K562 (cell line): ENCODE data around the gene ITGB5. TPM values are rescaled to one million over a fixed set of nuclear protein-coding genes. Genes with fewer than 3 reads are reported as not detected.

Experiments
- ATAC-seq: fragments of 200-7000 bp; cut with Tn5 transposase; 3 replicates; pipeline ENCODE4 v1.9.1; 2020; ENCODE audit warnings: moderate library complexity
- BruUV-seq: library from RNA; stranded (reverse); fragments of 400-500 nt; replicated peaks from 2 replicates; lab custom pipeline; 2021; lab: Mats Ljungman, UMichigan
- CTCF ChIA-PET: fragments of 300-600 bp; formaldehyde crosslinking; extraction: SDS; loops from one replicate; lab custom pipeline; 2021; ENCODE audit warnings: low intra/inter-chr PET ratio; lab: Yijun Ruan, JAX
- POLR2A ChIA-PET: fragments of 300-600, 350-650 bp; sonication (Branson Sonifier 250); formaldehyde crosslinking; extraction: SDS; loops from one replicate; lab custom pipeline; 2021; ENCODE audit warnings: antibody characterized with exemption, inconsistent platforms; lab: Yijun Ruan, JAX
- DNase-seq, 4 experiments: peaks; one replicate each; pipeline versions ENCODE4 v3.0.0 to v3.0.0-alpha.2; 2011 to 2018; ENCODE audit warnings: low spot score in 3 of 4, mixed read lengths in 3 of 4; ENCODE audit errors: extremely low read depth in 1 of 4
- FAIRE-seq: peaks from 2 replicates; lab custom pipeline; 2011; peaks lifted over from hg19 to GRCh38; lab: Jason Lieb, UNC
- H2AFZ ChIP-seq: 2 replicates; pipeline ENCODE4 v1.6.0; 2011; ENCODE audit warnings: low read depth, low read length, control low read depth, inconsistent platforms
- H3K27ac ChIP-seq: fragments of 200-600 bp; 3 replicates; pipeline ENCODE4 v1.8.0; 2011; ENCODE audit warnings: low read depth, mild to moderate bottlenecking, control low read depth, inconsistent platforms, low read length, moderate library complexity, mixed read lengths; ENCODE audit errors: extremely low read depth
- H3K27me3 ChIP-seq, 2 experiments: fragments of 300-600 bp in 1 of 2; 2 replicates in 1 of 2; 3 replicates in 1 of 2; pipeline versions ENCODE4 v1.6.0 to v1.8.0; 2011; ENCODE audit warnings: inconsistent platforms in 2 of 2, low read length in 2 of 2, mild to moderate bottlenecking in 1 of 2, mixed read lengths in 1 of 2, moderate library complexity in 1 of 2; ENCODE audit not compliant: control insufficient read depth in 2 of 2, insufficient read depth in 2 of 2
- H3K36me3 ChIP-seq: fragments of 300-600 bp; 3 replicates; pipeline ENCODE4 v1.8.0; 2011; ENCODE audit warnings: mild to moderate bottlenecking, low read length, inconsistent platforms; ENCODE audit not compliant: control insufficient read depth, insufficient read depth
- H3K4me1 ChIP-seq, 2 experiments: fragments of 200-600 bp in 1 of 2; replicated peaks in 1 of 2; 2 replicates in 1 of 2; 3 replicates in 1 of 2; pipeline versions ENCODE4 v1.5.1 to v1.8.0; 2011; ENCODE audit warnings: inconsistent platforms in 2 of 2, low read length in 2 of 2, mild to moderate bottlenecking in 1 of 2, mixed read lengths in 1 of 2, moderate library complexity in 1 of 2; ENCODE audit not compliant: control insufficient read depth in 2 of 2, insufficient read depth in 2 of 2
- H3K4me2 ChIP-seq: 2 replicates; pipeline ENCODE4 v1.6.1; 2011; ENCODE audit warnings: low read length, control low read depth, inconsistent platforms, mixed read lengths; ENCODE audit not compliant: insufficient read depth
- H3K4me3 ChIP-seq: fragments of 200-600 bp; sonication (generic), shearing (Covaris generic); 2 replicates; pipeline ENCODE4 v1.5.1; 2016; ENCODE audit warnings: control low read depth, inconsistent platforms
- H3K79me2 ChIP-seq: fragments of 200-600 bp; 3 replicates; pipeline ENCODE4 v1.8.0; 2011; ENCODE audit warnings: low read length, inconsistent platforms; ENCODE audit not compliant: control insufficient read depth, insufficient read depth
- H3K9ac ChIP-seq, 2 experiments: 2 replicates each; pipeline versions ENCODE4 v1.6.0 to v1.6.1; 2011; ENCODE audit warnings: low read depth in 2 of 2, low read length in 2 of 2, control low read depth in 1 of 2, inconsistent platforms in 1 of 2, mild to moderate bottlenecking in 1 of 2, mixed read lengths in 1 of 2; ENCODE audit not compliant: insufficient read depth in 1 of 2
- H3K9me1 ChIP-seq: one replicate; pipeline ENCODE4 v1.6.0; 2011; ENCODE audit warnings: inconsistent platforms, mild to moderate bottlenecking, low read length, moderate library complexity; ENCODE audit not compliant: control insufficient read depth, insufficient read depth
- H3K9me3 ChIP-seq: replicated peaks from 2 replicates; pipeline ENCODE4 v1.5.1; 2011; ENCODE audit warnings: low read depth, low read length, inconsistent platforms; ENCODE audit not compliant: control insufficient read depth, insufficient read depth
- H4K20me1 ChIP-seq: replicated peaks from 2 replicates; pipeline ENCODE4 v1.6.1; 2011; ENCODE audit warnings: low read length, inconsistent platforms, mixed read lengths; ENCODE audit not compliant: control insufficient read depth, insufficient read depth
- CEBPG ChIP-seq, 3 experiments: fragments of 200-800 bp in 1 of 3; sonication (Bioruptor generic) in 1 of 3; sonication (generic) in 1 of 3; formaldehyde crosslinking in 1 of 3; IDR thresholded peaks in 2 of 3; conservative IDR thresholded peaks in 1 of 3; 2 replicates each; pipeline versions ENCODE4 v1.6.1 to v1.8.0; 2016 to 2022; ENCODE audit warnings: missing compliant biosample characterization in 2 of 3, missing genetic modification characterization in 2 of 3, mild to moderate bottlenecking in 1 of 3, missing genetic modification reagents in 1 of 3
- COPS2 ChIP-seq: fragments of 450-650 bp; conservative IDR thresholded peaks from 2 replicates; pipeline ENCODE4 v1.6.1; 2016; ENCODE audit warnings: mild to moderate bottlenecking, moderate library complexity
- MEF2A ChIP-seq: IDR thresholded peaks from 2 replicates; pipeline ENCODE4 v1.6.1; 2011; ENCODE audit warnings: low read depth, mild to moderate bottlenecking, low read length, moderate library complexity; ENCODE audit not compliant: control insufficient read depth
- NCOA6 ChIP-seq: fragments of 450-650 bp; IDR thresholded peaks from 2 replicates; pipeline ENCODE4 v1.6.1; 2017; ENCODE audit warnings: mild to moderate bottlenecking
- NFRKB ChIP-seq: fragments of 450-650 bp; IDR thresholded peaks from 2 replicates; pipeline ENCODE4 v1.6.1; 2016; ENCODE audit warnings: low read depth
- TEAD4 ChIP-seq, 2 experiments: sonication (generic) in 1 of 2; formaldehyde crosslinking in 1 of 2; IDR thresholded peaks; 2 replicates each; pipeline versions ENCODE4 v1.6.1 to v1.8.0; 2012 to 2022; ENCODE audit warnings: borderline replicate concordance in 1 of 2, inconsistent platforms in 1 of 2, low read length in 1 of 2, mild to moderate bottlenecking in 1 of 2, missing genetic modification reagents in 1 of 2
- ZBTB33 ChIP-seq: sonication (generic); formaldehyde crosslinking; IDR thresholded peaks from 2 replicates; pipeline ENCODE4 v1.8.1; 2023; ENCODE audit warnings: mild to moderate bottlenecking, missing genetic modification reagents
- ZNF175 ChIP-seq: fragments of 200-800 bp; sonication (Bioruptor generic); IDR thresholded peaks from 2 replicates; pipeline ENCODE4 v1.6.1; 2016; ENCODE audit warnings: low read depth, mild to moderate bottlenecking, missing genetic modification characterization, missing compliant biosample characterization
- ZNF23 ChIP-seq: fragments of 250-450 bp; sonication (Bioruptor Pico); IDR thresholded peaks from 2 replicates; pipeline ENCODE4 v1.4.0; 2020; ENCODE audit warnings: mild to moderate bottlenecking
- WGBS: fragments of 100-300 bp; shearing (Covaris generic); methylation state at CpG from one replicate; pipeline ENCODE4 v1.1.6; 2016; ENCODE audit warnings: low coverage, mixed read lengths; ENCODE audit not compliant: insufficient coverage; ENCODE audit errors: missing lambda C conversion rate; 5-methylcytosine and 5-hydroxymethylcytosine counted together
- in situ Hi-C: fragments of 300-500 bp; cut with MboI; formaldehyde crosslinking; loops from 4 replicates; pipeline ENCODE4 v1.15.0; 2018; ENCODE audit warnings: inconsistent platforms, mixed read lengths
- intact Hi-C: fragments of 100-400 bp; cut with micrococcal nuclease; formaldehyde crosslinking; loops from 2 replicates; pipeline ENCODE4 v1.14.2; 2022
- polyA plus RNA-seq, 8 experiments: library from polyadenylated mRNA; depleted of rRNA in 4 of 8; stranded (reverse) in 5 of 8; unstranded in 3 of 8; fragments of >200 nt; fragmentation: Nextera tagmentation in 2 of 8; fragmentation: Illumina TruSeq in 1 of 8; extraction: Ambion mirVana in 2 of 8; extraction: Trizol in 1 of 8; gene quantifications; 2 replicates each; pipeline versions ENCODE4 v1.2.1 to v1.2.3, GENCODE V29; 2011 to 2014; ENCODE audit warnings: inconsistent platforms in 1 of 8, missing spikeins in 1 of 8
- total RNA-seq, 7 experiments: library from RNA; depleted of rRNA in 6 of 7; stranded (reverse); fragments of >200 nt in 6 of 7; fragmentation: Illumina TruSeq in 2 of 7; extraction: Trizol in 2 of 7; gene quantifications; 2 replicates each; pipeline versions ENCODE4 v1.2.1 to v1.2.3, GENCODE V29; 2011 to 2021; ENCODE audit warnings: low replicate concordance in 1 of 7

The ITGB5 gene
- total and polyA plus RNA-seq, 9 of the 15 experiments (the other 6 are each of a cell fraction or from before 2014, with no cell fraction given): 1.7 to 46.8 (median 9.9) TPM

GRCh38 chr3:124886168-124887056 lies 753 bp downstream of the ITGB5 start (continued):
- TF ChIP-seq TEAD4 (IDR thresholded peaks at IDR 0.05; ENCODE audit: low read length) (no peak), TEAD4 (CRISPR knock-in tag; IDR thresholded peaks at IDR 0.05; ENCODE audit: borderline replicate concordance) (no peak)

DNA sequence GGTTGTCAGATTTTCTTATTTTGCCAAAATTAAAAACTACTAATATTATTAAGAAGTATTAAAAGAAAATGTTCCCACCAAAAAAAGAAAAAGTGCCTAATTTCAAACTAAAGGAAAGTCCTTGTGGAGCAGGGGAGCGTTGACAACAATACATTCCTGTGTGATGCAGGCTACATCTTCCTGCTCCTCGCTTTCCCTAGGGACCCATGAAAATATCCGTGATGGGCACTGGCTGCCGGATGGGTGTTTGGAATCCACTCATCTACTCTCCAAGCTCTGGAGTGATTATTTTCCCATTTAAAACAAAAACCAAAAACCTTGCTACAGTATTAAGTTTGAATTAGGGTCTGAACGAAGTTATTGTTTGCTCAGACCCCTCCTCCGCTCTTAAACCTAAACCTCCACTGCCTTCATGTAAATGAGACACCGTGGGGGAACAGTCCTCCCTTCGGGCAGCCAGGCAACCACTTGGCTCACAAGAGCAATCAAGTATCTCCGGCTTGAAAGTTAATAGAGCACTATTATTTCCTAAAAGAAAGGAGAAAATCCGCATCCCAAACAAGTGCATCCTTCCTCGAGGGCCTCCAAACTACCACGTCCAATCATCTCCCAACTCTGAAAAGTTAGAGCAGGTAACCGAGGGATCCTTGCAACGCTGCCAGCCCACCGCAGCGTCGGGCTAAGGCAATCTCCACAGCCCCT lies 1.5 kb downstream of the ITGB5 start:
- H3K4me1 ChIP-seq: peaks cover 18 to 23% of the 10 kb centered on the region in 2 experiments; a peak in 4 of 5 replicates
- ChIA-PET POLR2A (no interaction called here), CTCF (no interaction called here)
- ATAC-seq: no peak
- intact Hi-C loops (loop anchor here (5.0 to 10.0 kb wide), 2 partner anchors 51 to 113 kb away; no protein-coding TSS in a partner anchor), in situ Hi-C loops (no loop called here)
- BruUV-seq: TSS peak; percentile 45
- no peaks in the 10 kb centered on the region for H3K9me1 ChIP-seq
- H3K9me3 ChIP-seq: no peaks in the 10 kb centered on the region
- DNase-seq: no peak
- H3K36me3 ChIP-seq: no peaks in the 10 kb centered on the region
- peak overlapping the region; percentile 53 to 67; a peak in 3 of 4 replicates for H3K9ac ChIP-seq
- peak overlapping the region; percentile 60 for H3K4me3 ChIP-seq
- peak overlapping the region; percentile 78 for H3K4me2 ChIP-seq
- 46% methylated on average over 14 of the region's 17 CpGs for WGBS
- H3K27ac ChIP-seq: no peak overlapping the region
- H2AFZ ChIP-seq: peak overlapping the region; percentile 59; the same call in 1 of the 2 replicates
- no peaks in the 10 kb centered on the region; a peak in 1 of 5 replicates for H3K27me3 ChIP-seq
- no peaks in the 10 kb centered on the region for H4K20me1 ChIP-seq
- no peak for FAIRE-seq
- peaks cover 19% of the 10 kb centered on the region; the same call in 2 of the 3 replicates for H3K79me2 ChIP-seq
- TF ChIP-seq NFRKB (no peak), NCOA6 (no peak), CEBPG (CRISPR knock-in tag; IDR thresholded peaks at IDR 0.05) (no peak), CEBPG (tag; conservative IDR thresholded peaks at IDR 0.05 in 1 of 2, IDR thresholded peaks at IDR 0.05 in 1 of 2) (no peak), ZNF175 (CRISPR knock-in tag) (no peak), ZBTB33 (CRISPR knock-in tag) (no peak), COPS2 (no peak), MEF2A (no peak), ZNF23 (no peak)
